ENCODE data around the gene ACAP2.

GRCh38 chr3:195441051-195441450, 1.8 kb downstream of the ACAP2 start:
- TF ChIP-seq CTCF (conservative IDR thresholded peaks at IDR 0.05 in 1 of 2, IDR thresholded peaks at IDR 0.05 in 1 of 2; ENCODE audit: low read depth in 1 of 2, low read length in 2 of 2), result no peak
- no peak for TF ChIP-seq EZH2 (IDR thresholded peaks at IDR 0.05; ENCODE audit: low read length, missing control alignments)

Measured in fibroblast of lung (primary cell).